Ammon's horn (tissue), 1 donor: ENCODE data around the gene GAB2.
"Not testable (repeated sequence)": the region's sequence is repeated elsewhere in the genome, so short reads cannot be mapped to it uniquely, and the experiment has no call there.

Experiments
- DNase-seq: peaks from one replicate; pipeline ENCODE4 v3.0.0-alpha.2; 2016; ENCODE audit warnings: low spot score

GAB2 gene

GRCh38 chr11:78365381-78365792 is 52.2 kb downstream of the GAB2 start:
- no peak for DNase-seq

GRCh38 chr11:78364128-78364751 is 53.4 kb downstream of the GAB2 start:
- DNase-seq: no peak

- no peak for DNase-seq
These were observed 54.5 kb downstream of the GAB2 start for GRCh38 chr11:78363024-78363619.

GRCh38 chr11:78361228-78361627 is 56.4 kb downstream of the GAB2 start:
- DNase-seq: no peak

- DNase-seq: no peak
These were observed 57.7 kb downstream of the GAB2 start for GRCh38 chr11:78359921-78360320.

GRCh38 chr11:78357924-78358323 is 59.7 kb downstream of the GAB2 start:
- DNase-seq: not testable (repeated sequence)

GRCh38 chr11:78357425-78357824 is 60.2 kb downstream of the GAB2 start:
- not testable (repeated sequence) for DNase-seq

GRCh38 chr11:78355742-78356141 is 61.9 kb downstream of the GAB2 start:
- DNase-seq: not testable (repeated sequence)

- DNase-seq: no peak
These were observed 62.3 kb downstream of the GAB2 start for GRCh38 chr11:78355309-78355705.

- DNase-seq: peak; percentile 36
These were observed 63.0 kb downstream of the GAB2 start for GRCh38 chr11:78354408-78355308.

- peak; percentile 30 for DNase-seq
These were observed 65.4 kb downstream of the GAB2 start for GRCh38 chr11:78351979-78352841.

- no peak for DNase-seq
These were observed 66.4 kb downstream of the GAB2 start for GRCh38 chr11:78351193-78351592.

GRCh38 chr11:78350646-78351165 is 66.9 kb downstream of the GAB2 start:
- DNase-seq: peak; percentile 84

- peak; percentile 40 for DNase-seq
These were observed 67.5 kb downstream of the GAB2 start for GRCh38 chr11:78350091-78350645.

- peak; percentile 48 for DNase-seq
These were observed 68.0 kb downstream of the GAB2 start for GRCh38 chr11:78349624-78350023.

GRCh38 chr11:78349114-78349513 is 68.5 kb downstream of the GAB2 start:
- no peak for DNase-seq

- no peak for DNase-seq
These were observed 69.7 kb downstream of the GAB2 start for GRCh38 chr11:78347956-78348355.

GRCh38 chr11:78346799-78347198 is 70.8 kb downstream of the GAB2 start:
- no peak for DNase-seq

GRCh38 chr11:78345450-78345849 is 72.2 kb downstream of the GAB2 start:
- no peak for DNase-seq

GRCh38 chr11:78344676-78345075 is 72.9 kb downstream of the GAB2 start:
- no peak for DNase-seq

- no peak for DNase-seq
These were observed 73.5 kb downstream of the GAB2 start for GRCh38 chr11:78344094-78344493.
